ENCODE measurements around the gene NAP1L4.

DNA sequence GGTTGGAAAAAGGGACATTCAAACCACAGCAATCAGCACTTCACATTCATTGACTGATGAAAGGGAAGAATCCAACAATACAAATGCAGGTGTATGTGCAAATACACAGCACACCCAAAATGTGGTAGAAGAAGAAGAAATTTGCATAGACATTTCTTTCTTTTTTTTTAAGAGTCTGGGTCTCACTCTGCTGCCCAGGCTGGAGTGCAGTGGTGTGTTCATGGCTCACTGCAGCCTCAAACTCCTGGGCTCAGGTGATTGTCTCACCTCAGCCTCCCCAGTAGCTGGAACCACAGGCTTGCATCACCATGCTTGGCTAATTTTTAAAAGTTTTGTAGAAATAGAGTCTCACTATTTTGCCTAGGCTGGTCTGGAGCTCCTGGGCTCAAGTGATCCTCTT, 43.2 kb upstream of the NAP1L4 start:
- TF ChIP-seq, protein P1, sequence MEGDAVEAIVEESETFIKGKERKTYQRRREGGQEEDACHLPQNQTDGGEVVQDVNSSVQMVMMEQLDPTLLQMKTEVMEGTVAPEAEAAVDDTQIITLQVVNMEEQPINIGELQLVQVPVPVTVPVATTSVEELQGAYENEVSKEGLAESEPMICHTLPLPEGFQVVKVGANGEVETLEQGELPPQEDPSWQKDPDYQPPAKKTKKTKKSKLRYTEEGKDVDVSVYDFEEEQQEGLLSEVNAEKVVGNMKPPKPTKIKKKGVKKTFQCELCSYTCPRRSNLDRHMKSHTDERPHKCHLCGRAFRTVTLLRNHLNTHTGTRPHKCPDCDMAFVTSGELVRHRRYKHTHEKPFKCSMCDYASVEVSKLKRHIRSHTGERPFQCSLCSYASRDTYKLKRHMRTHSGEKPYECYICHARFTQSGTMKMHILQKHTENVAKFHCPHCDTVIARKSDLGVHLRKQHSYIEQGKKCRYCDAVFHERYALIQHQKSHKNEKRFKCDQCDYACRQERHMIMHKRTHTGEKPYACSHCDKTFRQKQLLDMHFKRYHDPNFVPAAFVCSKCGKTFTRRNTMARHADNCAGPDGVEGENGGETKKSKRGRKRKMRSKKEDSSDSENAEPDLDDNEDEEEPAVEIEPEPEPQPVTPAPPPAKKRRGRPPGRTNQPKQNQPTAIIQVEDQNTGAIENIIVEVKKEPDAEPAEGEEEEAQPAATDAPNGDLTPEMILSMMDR (IDR thresholded peaks at IDR 0.05; ENCODE audit: low read length), result no peak
- no peak for TF ChIP-seq EZH2 (IDR thresholded peaks at IDR 0.05; ENCODE audit: borderline replicate concordance, low read length)

Data from OCI-LY1 (cell line).